Measurements from ENCODE around the gene PPM1E.
"Not testable (repeated sequence)": the region's sequence is repeated elsewhere in the genome, so short reads cannot be mapped to it uniquely, and the experiment has no call there.

The PPM1E gene

GRCh38 chr17:58755577-58756245 is at the start of gene PPM1E:
Gene PPM1E (plus strand): TSS chr17:58755854.
- peak; percentile 15 to 35 for DNase-seq (ENCODE audit: low read depth in 2 of 2)

- DNase-seq (ENCODE audit: low read depth in 2 of 2) = no peak
Observed at GRCh38 chr17:58706351-58707140, 49.1 kb upstream of the PPM1E start.

GRCh38 chr17:58710948-58711552 is 44.6 kb upstream of the PPM1E start:
- peak in 1 of 2 experiments; percentile 34 for DNase-seq (ENCODE audit: low read depth in 2 of 2)

- DNase-seq (ENCODE audit: low read depth in 2 of 2) = no peak
Observed at GRCh38 chr17:58722274-58722673, 33.4 kb upstream of the PPM1E start.

- no peak for DNase-seq (ENCODE audit: low read depth in 2 of 2)
Observed at GRCh38 chr17:58722696-58723095, 33.0 kb upstream of the PPM1E start.

GRCh38 chr17:58728798-58729197 is 26.9 kb upstream of the PPM1E start:
- no peak for DNase-seq (ENCODE audit: low read depth in 2 of 2)

GRCh38 chr17:58730937-58731336 is 24.7 kb upstream of the PPM1E start:
- no peak for DNase-seq (ENCODE audit: low read depth in 2 of 2)

- no peak for DNase-seq (ENCODE audit: low read depth in 2 of 2)
Observed at GRCh38 chr17:58734040-58734439, 21.6 kb upstream of the PPM1E start.

- DNase-seq (ENCODE audit: low read depth in 2 of 2) = no peak
Observed at GRCh38 chr17:58734811-58735210, 20.8 kb upstream of the PPM1E start.

GRCh38 chr17:58741121-58741625 is 14.5 kb upstream of the PPM1E start:
- DNase-seq (ENCODE audit: low read depth in 2 of 2) = no peak

GRCh38 chr17:58747674-58748073 is 8.0 kb upstream of the PPM1E start:
- DNase-seq (ENCODE audit: low read depth in 2 of 2) = no peak

- not testable (repeated sequence) for DNase-seq (ENCODE audit: low read depth in 2 of 2)
Observed at GRCh38 chr17:58749627-58750026, 6.0 kb upstream of the PPM1E start.

- DNase-seq (ENCODE audit: low read depth in 2 of 2) = no peak
Observed at GRCh38 chr17:58753026-58753425, 2.6 kb upstream of the PPM1E start.

- no peak for DNase-seq (ENCODE audit: low read depth in 2 of 2)
Observed at GRCh38 chr17:58755269-58755576, 431 bp upstream of the PPM1E start.

- no peak for DNase-seq (ENCODE audit: low read depth in 2 of 2)
Observed at GRCh38 chr17:58756246-58757161, 850 bp downstream of the PPM1E start.

GRCh38 chr17:58757162-58757613 is 1.5 kb downstream of the PPM1E start:
- no peak for DNase-seq (ENCODE audit: low read depth in 2 of 2)

- no peak for DNase-seq (ENCODE audit: low read depth in 2 of 2)
Observed at GRCh38 chr17:58758890-58759289, 3.2 kb downstream of the PPM1E start.

- DNase-seq (ENCODE audit: low read depth in 2 of 2) = no peak
Observed at GRCh38 chr17:58759522-58759921, 3.9 kb downstream of the PPM1E start.

- no peak for DNase-seq (ENCODE audit: low read depth in 2 of 2)
Observed at GRCh38 chr17:58760248-58760647, 4.6 kb downstream of the PPM1E start.

GRCh38 chr17:58763263-58763662 is 7.6 kb downstream of the PPM1E start:
- no peak for DNase-seq (ENCODE audit: low read depth in 2 of 2)

GRCh38 chr17:58764373-58764772 is 8.7 kb downstream of the PPM1E start:
- no peak for DNase-seq (ENCODE audit: low read depth in 2 of 2)

GRCh38 chr17:58778482-58778881 is 22.8 kb downstream of the PPM1E start:
- not testable (repeated sequence) for DNase-seq (ENCODE audit: low read depth in 2 of 2)
